ENCODE results near the gene FLII.

The FLII gene

GRCh38 chr17:18245038-18245776 is 13.3 kb downstream of the FLII start:
- H3K4me3 ChIP-seq (ENCODE audit: low read depth, low read length) = no peak overlapping the region
- DNase-seq (ENCODE audit: low read depth) = no peak
- TF ChIP-seq CTCF (conservative IDR thresholded peaks at IDR 0.05; ENCODE audit: low read depth, low read length) = no peak

DNA sequence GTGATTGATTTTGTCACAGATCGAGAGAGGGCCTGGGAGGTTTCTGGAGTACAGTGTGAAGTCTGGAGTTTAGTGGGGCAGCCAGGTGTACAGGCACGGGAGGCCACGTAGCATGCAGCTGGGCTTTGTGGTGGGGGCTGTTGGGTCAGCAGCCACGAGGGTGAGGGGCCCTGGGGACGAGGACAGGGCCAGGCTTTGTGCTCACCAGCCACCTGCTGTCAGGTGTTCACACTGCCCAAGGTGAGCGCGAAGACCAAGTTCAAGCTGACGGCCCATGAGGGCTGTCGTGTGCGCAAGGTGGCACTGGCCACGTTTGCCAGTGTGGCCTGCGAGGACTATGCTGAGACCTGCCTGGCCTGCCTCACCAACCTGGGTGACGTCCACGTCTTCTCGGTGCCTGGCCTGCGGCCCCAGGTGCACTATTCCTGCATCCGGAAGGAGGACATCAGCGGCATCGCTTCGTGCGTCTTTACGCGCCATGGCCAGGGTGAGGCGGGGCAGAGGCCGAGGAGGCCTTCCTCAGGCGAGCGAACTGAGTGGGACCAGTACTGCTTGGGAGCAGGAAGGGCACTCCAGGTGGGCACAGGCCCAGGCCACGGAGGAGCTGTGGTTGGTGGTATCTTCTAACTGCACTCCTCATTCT is 17.2 kb downstream of the FLII start:
- DNase-seq (ENCODE audit: low read depth) = no peak
- H3K4me3 ChIP-seq (ENCODE audit: low read depth, low read length) = no peak overlapping the region
- TF ChIP-seq CTCF (conservative IDR thresholded peaks at IDR 0.05; ENCODE audit: low read depth, low read length) = no peak

GRCh38 chr17:18240449-18240848 is 18.1 kb downstream of the FLII start:
- H3K4me3 ChIP-seq (ENCODE audit: low read depth, low read length) = no peak overlapping the region
- no peak for TF ChIP-seq CTCF (conservative IDR thresholded peaks at IDR 0.05; ENCODE audit: low read depth, low read length)
- no peak for DNase-seq (ENCODE audit: low read depth)

DNA sequence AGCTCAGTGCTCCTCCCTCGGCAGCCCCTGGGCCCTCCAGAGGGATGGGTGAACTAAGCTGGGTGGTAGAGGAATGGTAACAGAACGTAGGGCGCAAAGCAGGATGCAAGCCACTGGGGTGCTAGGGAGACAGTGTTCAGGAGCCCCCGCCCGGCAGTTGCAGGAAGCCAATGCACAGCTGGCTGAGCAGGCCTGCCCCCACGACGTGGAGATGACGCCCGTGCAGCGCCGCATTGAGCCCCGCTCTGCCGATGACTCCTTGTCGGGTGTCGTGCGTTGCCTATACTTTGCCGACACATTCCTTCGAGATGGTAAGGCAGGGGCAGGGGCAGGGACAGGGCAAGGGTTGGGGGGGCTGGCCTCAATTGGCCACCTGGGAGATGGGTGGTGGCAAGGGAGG is 20.2 kb downstream of the FLII start:
- no peak for TF ChIP-seq CTCF (conservative IDR thresholded peaks at IDR 0.05; ENCODE audit: low read depth, low read length)
- H3K4me3 ChIP-seq (ENCODE audit: low read depth, low read length) = no peak overlapping the region
- no peak for DNase-seq (ENCODE audit: low read depth)

DNA sequence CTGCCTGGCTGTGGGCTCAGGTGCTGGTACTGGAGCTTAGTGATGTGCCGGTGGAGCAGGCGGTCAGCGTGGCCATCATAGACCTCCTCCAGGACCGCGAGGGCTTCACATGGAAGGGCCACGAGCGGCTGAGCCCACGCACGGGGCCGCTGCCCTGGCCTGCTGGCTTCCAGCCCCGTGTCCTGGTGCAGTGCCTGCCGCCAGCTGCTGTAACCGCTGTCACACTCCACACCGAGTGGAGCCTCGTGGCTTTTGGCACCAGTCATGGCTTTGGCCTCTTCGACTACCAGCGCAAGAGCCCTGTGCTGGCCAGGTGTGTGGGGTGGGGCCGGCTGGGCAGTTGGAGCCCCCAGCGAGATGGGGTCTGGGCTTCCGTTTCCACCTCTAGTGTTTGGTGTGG is 21.1 kb downstream of the FLII start:
- no peak for TF ChIP-seq CTCF (conservative IDR thresholded peaks at IDR 0.05; ENCODE audit: low read depth, low read length)
- no peak for DNase-seq (ENCODE audit: low read depth)
- H3K4me3 ChIP-seq (ENCODE audit: low read depth, low read length) = no peak overlapping the region

- TF ChIP-seq CTCF (conservative IDR thresholded peaks at IDR 0.05; ENCODE audit: low read depth, low read length) = no peak
- no peak for DNase-seq (ENCODE audit: low read depth)
- H3K4me3 ChIP-seq (ENCODE audit: low read depth, low read length) = no peak overlapping the region
Measured at GRCh38 chr17:18236494-18236893, 22.0 kb downstream of the FLII start.

Measured in choroid plexus epithelial cell (primary cell).